ENCODE measurements around the gene AATF.

- TF ChIP-seq CTCF (IDR thresholded peaks at IDR 0.05) (no peak), POLR2AphosphoS5 (IDR thresholded peaks at IDR 0.05; ENCODE audit: insufficient read depth in 1 of 2, low read depth in 1 of 2) (no peak), POLR2A (IDR thresholded peaks at IDR 0.05) (no peak)
These were observed 47.2 kb upstream of the AATF start for GRCh38 chr17:36901506-36901905.
